Right atrium auricular region (tissue), 2 donors: ENCODE results near the gene SRSF2. TPM values are rescaled to one million over a fixed set of nuclear protein-coding genes. Genes with fewer than 3 reads are reported as not detected.

Experiments
- DNase-seq: peaks from one replicate; pipeline ENCODE4 v3.0.0-alpha.2; 2019; ENCODE audit warnings: low spot score
- H3K27ac ChIP-seq, 2 donors: fragments of 200-600 bp; sonication (generic); 1 replicate in 1 of 2; 2 replicates in 1 of 2; pipeline ENCODE4 v1.5.1; 2016 to 2019
- H3K27me3 ChIP-seq, 2 donors: fragments of 200-600 bp; sonication (generic); one replicate each; pipeline versions ENCODE4 v1.5.1 to v1.6.0; 2017 to 2019
- H3K36me3 ChIP-seq: fragments of 200-600 bp; sonication (generic); one replicate; pipeline ENCODE4 v1.5.1; 2016
- H3K4me1 ChIP-seq, 2 donors: fragments of 200-600 bp; sonication (generic); one replicate each; pipeline versions ENCODE4 v1.5.1 to v1.6.0; 2017 to 2019
- H3K4me3 ChIP-seq, 2 donors: fragments of 200-600 bp; sonication (generic); 1 replicate in 1 of 2; 2 replicates in 1 of 2; pipeline ENCODE4 v1.5.1; 2017 to 2019; ENCODE audit warnings: mild to moderate bottlenecking in 1 of 2, moderate library complexity in 1 of 2
- H3K9me3 ChIP-seq, 2 donors: fragments of 200-600 bp; sonication (generic); one replicate each; pipeline ENCODE4 v1.5.1; 2019
- total RNA-seq, 2 donors: library from RNA; depleted of rRNA; stranded (reverse); fragments of >200 nt; gene quantifications; one replicate each; pipeline ENCODE4 v1.1.0, GENCODE V29; 2016
- TF ChIP-seq, protein P1 (sequence below), 2 donors: fragments of 200-600 bp; sonication (generic); IDR thresholded peaks; one replicate each; pipeline ENCODE4 v1.5.1; 2019; ENCODE audit warnings: antibody characterized with exemption in 2 of 2

The SRSF2 gene
- total RNA-seq, 2 donors from 2014 or later, result 78.3 to 135 TPM

DNA sequence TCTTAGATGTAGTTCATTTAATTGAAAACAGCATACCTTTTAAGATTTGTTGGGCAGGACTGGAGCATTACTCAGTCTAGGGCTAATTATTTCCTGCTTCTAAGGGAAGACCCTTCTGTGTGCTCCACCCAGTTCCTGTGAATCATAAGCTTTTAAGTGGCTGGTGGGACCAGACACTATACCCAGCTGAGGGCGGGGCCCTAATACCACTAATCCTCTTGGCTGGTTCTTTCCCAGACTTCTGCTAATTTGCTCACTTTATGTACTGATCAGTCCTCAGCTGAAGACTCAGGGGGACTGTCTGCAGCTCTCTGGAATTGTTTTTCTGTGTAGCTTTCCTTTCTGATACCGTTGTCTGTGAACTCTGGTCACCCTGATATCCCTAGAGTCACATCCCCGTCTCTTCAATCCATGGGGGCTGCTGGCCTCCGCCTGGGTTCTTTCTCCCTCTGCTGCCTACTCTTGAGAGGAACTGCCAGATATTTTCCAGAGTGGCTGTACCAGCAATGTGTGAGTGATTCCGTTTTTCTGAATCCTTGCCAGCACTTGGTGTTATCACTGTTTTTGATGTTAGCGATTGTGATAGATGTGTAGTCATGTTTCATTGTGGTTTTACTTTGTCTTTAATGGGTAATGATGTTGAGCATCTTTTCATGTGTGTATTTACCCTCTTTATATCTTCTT, 35.9 kb upstream of the SRSF2 start:
- H3K27ac ChIP-seq, result peak overlapping the region; percentile 14 to 60
- peak; percentile 62 for DNase-seq
- peaks cover 0 to 12% of the 10 kb centered on the region in 2 donors for H3K4me1 ChIP-seq
- no peaks in the 10 kb centered on the region for H3K9me3 ChIP-seq
- no peaks in the 10 kb centered on the region for H3K27me3 ChIP-seq
- no peak overlapping the region for H3K4me3 ChIP-seq
- peaks cover 62% of the 10 kb centered on the region for H3K36me3 ChIP-seq
- TF ChIP-seq, protein P1, sequence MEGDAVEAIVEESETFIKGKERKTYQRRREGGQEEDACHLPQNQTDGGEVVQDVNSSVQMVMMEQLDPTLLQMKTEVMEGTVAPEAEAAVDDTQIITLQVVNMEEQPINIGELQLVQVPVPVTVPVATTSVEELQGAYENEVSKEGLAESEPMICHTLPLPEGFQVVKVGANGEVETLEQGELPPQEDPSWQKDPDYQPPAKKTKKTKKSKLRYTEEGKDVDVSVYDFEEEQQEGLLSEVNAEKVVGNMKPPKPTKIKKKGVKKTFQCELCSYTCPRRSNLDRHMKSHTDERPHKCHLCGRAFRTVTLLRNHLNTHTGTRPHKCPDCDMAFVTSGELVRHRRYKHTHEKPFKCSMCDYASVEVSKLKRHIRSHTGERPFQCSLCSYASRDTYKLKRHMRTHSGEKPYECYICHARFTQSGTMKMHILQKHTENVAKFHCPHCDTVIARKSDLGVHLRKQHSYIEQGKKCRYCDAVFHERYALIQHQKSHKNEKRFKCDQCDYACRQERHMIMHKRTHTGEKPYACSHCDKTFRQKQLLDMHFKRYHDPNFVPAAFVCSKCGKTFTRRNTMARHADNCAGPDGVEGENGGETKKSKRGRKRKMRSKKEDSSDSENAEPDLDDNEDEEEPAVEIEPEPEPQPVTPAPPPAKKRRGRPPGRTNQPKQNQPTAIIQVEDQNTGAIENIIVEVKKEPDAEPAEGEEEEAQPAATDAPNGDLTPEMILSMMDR (IDR thresholded peaks at IDR 0.05), result no peak

- H3K4me3 ChIP-seq, result no peak overlapping the region
- no peak for DNase-seq
- no peaks in the 10 kb centered on the region for H3K27me3 ChIP-seq
- no peaks in the 10 kb centered on the region for H3K9me3 ChIP-seq
- H3K27ac ChIP-seq, result no peak overlapping the region
- H3K4me1 ChIP-seq, result no peaks in the 10 kb centered on the region
- H3K36me3 ChIP-seq, result peaks cover 35% of the 10 kb centered on the region
- TF ChIP-seq, protein P1 (IDR thresholded peaks at IDR 0.05), result no peak
Observed at GRCh38 chr17:76758570-76758969, 21.4 kb upstream of the SRSF2 start.

DNA sequence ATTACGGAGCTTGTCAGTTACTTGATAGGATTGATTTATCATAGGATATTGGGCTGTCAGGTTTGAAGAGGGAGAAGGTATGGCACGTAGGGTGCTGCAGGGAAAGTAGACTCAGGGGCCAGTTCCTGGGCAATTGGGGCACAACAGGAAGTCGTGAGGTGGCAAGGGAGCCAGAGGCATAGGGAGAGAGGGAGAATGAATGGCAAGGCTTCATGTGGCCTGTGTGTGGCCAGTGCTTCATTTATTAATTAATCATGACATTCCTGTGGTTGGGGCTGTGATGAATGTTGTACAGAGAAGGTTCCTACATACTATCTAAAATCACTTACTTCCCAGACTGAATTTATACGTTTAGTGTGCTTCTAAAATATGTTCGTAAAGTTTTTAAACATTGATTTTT, 20.1 kb upstream of the SRSF2 start:
- Histone ChIP-seq H3K27me3 (no peaks in the 10 kb centered on the region), H3K9me3 (no peaks in the 10 kb centered on the region), H3K36me3 (peaks cover 35% of the 10 kb centered on the region), H3K4me3 (no peak overlapping the region), H3K4me1 (no peaks in the 10 kb centered on the region), H3K27ac (no peak overlapping the region)
- TF ChIP-seq, protein P1 (IDR thresholded peaks at IDR 0.05), result no peak
- no peak for DNase-seq

DNA sequence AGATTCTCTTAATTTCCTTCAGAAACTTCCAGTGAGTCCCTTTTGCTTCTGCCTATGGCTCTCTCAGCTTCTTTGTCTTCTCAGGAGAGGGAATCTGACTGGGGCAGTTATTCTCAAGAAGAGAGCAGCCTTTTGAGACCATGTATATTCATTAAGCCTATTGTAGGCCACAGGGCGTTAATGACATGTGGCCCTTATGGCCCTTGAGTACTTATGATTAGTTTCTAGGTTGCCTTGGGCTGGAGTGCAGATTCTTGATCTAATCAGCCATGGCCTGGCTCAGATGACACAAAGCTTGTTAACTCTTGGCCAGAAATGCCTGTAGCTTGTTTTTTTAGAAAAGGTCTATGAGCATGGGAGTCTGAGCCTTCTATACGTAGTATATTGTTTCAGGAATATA, 18.2 kb upstream of the SRSF2 start:
- Histone ChIP-seq H3K27me3 (no peaks in the 10 kb centered on the region), H3K4me3 (no peak overlapping the region), H3K9me3 (no peaks in the 10 kb centered on the region), H3K27ac (no peak overlapping the region), H3K36me3 (peaks cover 31% of the 10 kb centered on the region), H3K4me1 (no peaks in the 10 kb centered on the region)
- DNase-seq, result no peak
- TF ChIP-seq, protein P1 (IDR thresholded peaks at IDR 0.05), result no peak

DNA sequence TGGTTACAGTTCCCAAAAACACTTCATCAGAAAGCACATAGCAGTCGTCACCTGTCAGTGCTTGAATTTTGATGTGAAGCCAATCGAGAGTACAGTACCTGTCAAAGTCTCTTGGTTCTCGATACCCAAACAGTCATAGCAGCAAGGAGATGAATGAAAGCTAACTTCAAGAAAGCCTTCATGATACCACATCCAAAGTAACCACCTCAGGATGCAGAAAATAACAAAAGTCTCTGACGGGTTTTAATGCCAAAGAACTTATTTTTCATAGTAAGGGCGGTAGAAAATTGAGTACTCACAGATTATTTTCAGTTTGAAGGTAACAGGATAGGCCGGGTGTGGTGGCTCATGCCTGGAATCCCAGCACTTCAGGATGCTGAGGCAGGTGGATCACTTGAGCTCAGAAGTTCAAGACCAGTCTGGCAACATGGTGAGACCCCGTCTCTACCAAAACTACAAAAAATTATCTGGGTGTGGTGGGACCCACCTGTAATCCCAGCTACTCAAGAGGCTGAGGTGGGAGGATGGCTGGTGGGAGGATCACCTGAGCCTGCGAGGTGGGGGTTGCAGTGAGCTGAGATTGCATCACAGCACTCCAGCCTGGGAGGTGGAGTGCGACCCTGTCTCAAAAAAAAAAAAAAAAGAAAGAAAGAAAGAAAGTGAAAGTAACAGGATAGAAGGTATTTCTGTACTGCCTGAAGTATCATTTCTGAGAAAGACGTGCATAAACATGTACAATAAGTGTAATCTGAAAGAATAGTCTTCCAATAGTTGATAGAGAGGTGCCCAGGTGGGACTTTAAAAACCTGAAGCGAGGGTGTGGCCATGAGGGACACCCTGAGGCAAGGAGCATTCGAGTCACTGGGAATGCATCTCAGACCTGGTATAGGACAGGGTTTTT, 16.2 kb upstream of the SRSF2 start:
- Histone ChIP-seq H3K36me3 (peaks cover 30% of the 10 kb centered on the region), H3K27ac (peak overlapping the region in 1 of 2 donors; percentile 31), H3K9me3 (no peaks in the 10 kb centered on the region), H3K4me3 (no peak overlapping the region), H3K27me3 (no peaks in the 10 kb centered on the region), H3K4me1 (peaks cover 0 to 4% of the 10 kb centered on the region in 2 donors)
- no peak for DNase-seq
- TF ChIP-seq, protein P1 (IDR thresholded peaks at IDR 0.05), result no peak
